Astrocyte (in vitro differentiated cells and primary cell): ENCODE measurements around the gene ACYP2. TPM values are rescaled to one million over a fixed set of nuclear protein-coding genes. Genes with fewer than 3 reads are reported as not detected.
A peak's percentile ranks its signal among the peaks of the same experiment; 100 is the strongest.
"Not testable (repeated sequence)": the region's sequence is repeated elsewhere in the genome, so short reads cannot be mapped to it uniquely, and the experiment has no call there.

Experiments
- DNase-seq: peaks from one replicate; pipeline ENCODE4 v3.0.0-alpha.2; 2010; ENCODE audit warnings: low read depth
- FAIRE-seq: peaks from 2 replicates; lab custom pipeline; 2011; peaks lifted over from hg19 to GRCh38; lab: Jason Lieb, UNC
- H2AFZ ChIP-seq: 2 replicates; pipeline ENCODE4 v1.6.0; 2012; ENCODE audit warnings: low read depth, low read length, inconsistent platforms
- H3K27ac ChIP-seq: 2 replicates; pipeline ENCODE4 v1.5.1; 2011; ENCODE audit warnings: low read depth, low read length, inconsistent platforms
- H3K27me3 ChIP-seq: 2 replicates; pipeline ENCODE4 v1.6.0; 2011; ENCODE audit warnings: low read length, inconsistent platforms; ENCODE audit not compliant: insufficient read depth
- H3K36me3 ChIP-seq: 2 replicates; pipeline ENCODE4 v1.5.1; 2011; ENCODE audit warnings: low read length, inconsistent platforms; ENCODE audit not compliant: insufficient read depth
- H3K4me1 ChIP-seq: 2 replicates; pipeline ENCODE4 v1.5.1; 2011; ENCODE audit warnings: low read length, inconsistent platforms; ENCODE audit not compliant: insufficient read depth
- H3K4me2 ChIP-seq: 2 replicates; pipeline ENCODE4 v1.6.0; 2012; ENCODE audit warnings: low read length, inconsistent platforms
- H3K4me3 ChIP-seq: 2 replicates; pipeline ENCODE4 v1.5.1; 2011; ENCODE audit warnings: low read depth, mild to moderate bottlenecking, low read length, inconsistent platforms; ENCODE audit not compliant: insufficient read depth
- H3K79me2 ChIP-seq: 2 replicates; pipeline ENCODE4 v1.6.0; 2012; ENCODE audit warnings: mild to moderate bottlenecking, low read length, inconsistent platforms; ENCODE audit not compliant: insufficient read depth
- H3K9ac ChIP-seq: 2 replicates; pipeline ENCODE4 v1.6.0; 2012; ENCODE audit warnings: mild to moderate bottlenecking, low read length, inconsistent platforms
- H3K9me3 ChIP-seq: 2 replicates; pipeline ENCODE4 v1.5.1; 2012; ENCODE audit warnings: low read depth, mild to moderate bottlenecking, low read length, inconsistent platforms; ENCODE audit not compliant: insufficient read depth
- H4K20me1 ChIP-seq: 2 replicates; pipeline ENCODE4 v1.6.0; 2012; ENCODE audit warnings: low read length, inconsistent platforms; ENCODE audit not compliant: insufficient read depth
- H3K27ac Mint-ChIP-seq: one replicate; pipeline ENCODE4 v1.8.0; 2021; ENCODE audit warnings: mild to moderate bottlenecking, mixed read lengths; ENCODE audit not compliant: unreplicated experiment
- H3K27me3 Mint-ChIP-seq: one replicate; pipeline ENCODE4 v1.8.0; 2021; ENCODE audit warnings: low read depth, mixed read lengths; ENCODE audit not compliant: unreplicated experiment
- H3K36me3 Mint-ChIP-seq: one replicate; pipeline ENCODE4 v1.8.0; 2021; ENCODE audit warnings: low read depth, mixed read lengths; ENCODE audit not compliant: unreplicated experiment
- H3K4me1 Mint-ChIP-seq: one replicate; pipeline ENCODE4 v1.8.0; 2021; ENCODE audit warnings: low read depth, mixed read lengths; ENCODE audit not compliant: unreplicated experiment
- H3K4me3 Mint-ChIP-seq: one replicate; pipeline ENCODE4 v1.8.0; 2021; ENCODE audit warnings: mild to moderate bottlenecking, moderate library complexity, mixed read lengths; ENCODE audit not compliant: unreplicated experiment
- H3K9me3 Mint-ChIP-seq: one replicate; pipeline ENCODE4 v1.8.0; 2021; ENCODE audit warnings: mild to moderate bottlenecking, mixed read lengths; ENCODE audit not compliant: unreplicated experiment
- EZH2 ChIP-seq: IDR thresholded peaks from 2 replicates; pipeline ENCODE4 v1.6.1; 2012; ENCODE audit warnings: mild to moderate bottlenecking, low read length, inconsistent platforms; ENCODE audit not compliant: insufficient read depth
- total RNA-seq: library from RNA; stranded (reverse); gene quantifications from 2 replicates; pipeline ENCODE4 v1.2.1, GENCODE V29; 2021
- TF ChIP-seq, protein P1 (sequence below): IDR thresholded peaks from 2 replicates; pipeline ENCODE4 v1.5.1; 2011; ENCODE audit warnings: low read depth, mild to moderate bottlenecking, inconsistent platforms, low read length, moderate library complexity; ENCODE audit not compliant: insufficient read depth

The ACYP2 gene
- total RNA-seq, 1 donor from 2014 or later, result 6.8 TPM

DNA sequence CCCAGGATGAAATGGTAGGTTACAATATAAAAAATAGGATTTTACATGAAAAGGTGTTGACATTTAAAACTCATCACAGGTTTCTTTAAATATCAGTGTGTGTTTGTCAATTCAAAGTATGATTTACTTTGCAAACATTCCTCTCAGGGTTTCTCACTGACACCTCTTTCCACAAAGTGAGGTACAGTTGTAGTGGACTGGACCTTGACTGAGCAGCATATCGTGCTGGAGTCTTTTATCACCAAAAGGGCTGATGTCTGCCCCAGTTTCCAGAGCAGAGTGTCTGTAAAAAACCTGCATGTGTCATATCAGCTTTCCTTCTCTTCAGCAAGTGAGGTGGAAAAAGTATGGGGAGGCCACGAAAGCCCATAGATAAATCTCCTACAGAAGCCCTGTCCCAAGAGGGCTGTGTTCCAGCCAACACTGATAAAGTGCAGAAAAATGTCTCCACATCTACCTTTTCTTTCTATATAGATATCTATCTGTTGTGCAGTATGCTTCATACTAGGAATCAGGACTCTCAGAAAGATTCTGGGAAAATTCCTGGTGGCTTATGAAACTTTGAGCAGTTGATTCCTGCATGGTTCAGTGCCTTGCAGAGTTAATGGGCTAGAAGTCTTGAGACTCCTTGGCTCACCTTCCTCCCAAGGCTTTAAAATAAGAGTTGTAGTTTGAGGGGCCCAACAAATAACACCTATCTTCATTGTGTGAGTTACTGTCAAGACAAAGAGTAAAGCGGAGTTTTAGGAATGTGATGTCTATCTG, 6.9 kb downstream of the ACYP2 start:
- TF ChIP-seq, protein P1, sequence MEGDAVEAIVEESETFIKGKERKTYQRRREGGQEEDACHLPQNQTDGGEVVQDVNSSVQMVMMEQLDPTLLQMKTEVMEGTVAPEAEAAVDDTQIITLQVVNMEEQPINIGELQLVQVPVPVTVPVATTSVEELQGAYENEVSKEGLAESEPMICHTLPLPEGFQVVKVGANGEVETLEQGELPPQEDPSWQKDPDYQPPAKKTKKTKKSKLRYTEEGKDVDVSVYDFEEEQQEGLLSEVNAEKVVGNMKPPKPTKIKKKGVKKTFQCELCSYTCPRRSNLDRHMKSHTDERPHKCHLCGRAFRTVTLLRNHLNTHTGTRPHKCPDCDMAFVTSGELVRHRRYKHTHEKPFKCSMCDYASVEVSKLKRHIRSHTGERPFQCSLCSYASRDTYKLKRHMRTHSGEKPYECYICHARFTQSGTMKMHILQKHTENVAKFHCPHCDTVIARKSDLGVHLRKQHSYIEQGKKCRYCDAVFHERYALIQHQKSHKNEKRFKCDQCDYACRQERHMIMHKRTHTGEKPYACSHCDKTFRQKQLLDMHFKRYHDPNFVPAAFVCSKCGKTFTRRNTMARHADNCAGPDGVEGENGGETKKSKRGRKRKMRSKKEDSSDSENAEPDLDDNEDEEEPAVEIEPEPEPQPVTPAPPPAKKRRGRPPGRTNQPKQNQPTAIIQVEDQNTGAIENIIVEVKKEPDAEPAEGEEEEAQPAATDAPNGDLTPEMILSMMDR, result no peak
- TF ChIP-seq EZH2, result no peak
- FAIRE-seq (no peak), DNase-seq (peak; percentile 52)
- Mint-ChIP-seq H3K9me3 (no peaks in the 10 kb centered on the region), H3K27me3 (no peaks in the 10 kb centered on the region), H3K27ac (peak overlapping the region; percentile 84), H3K4me1 (peaks cover 15% of the 10 kb centered on the region), H3K4me3 (no peak overlapping the region), H3K36me3 (no peaks in the 10 kb centered on the region)
- no peaks in the 10 kb centered on the region for H3K27me3 ChIP-seq
- H3K9me3 ChIP-seq, result peaks cover 6% of the 10 kb centered on the region
- H3K4me1 ChIP-seq, result peaks cover 21% of the 10 kb centered on the region
- no peaks in the 10 kb centered on the region for H3K36me3 ChIP-seq
- H4K20me1 ChIP-seq, result no peaks in the 10 kb centered on the region
- peak overlapping the region; percentile 69 for H3K4me2 ChIP-seq
- peak overlapping the region; percentile 23 for H3K9ac ChIP-seq
- no peak overlapping the region for H2AFZ ChIP-seq
- H3K79me2 ChIP-seq, result no peaks in the 10 kb centered on the region
- H3K4me3 ChIP-seq, result peak overlapping the region; percentile 43
- peak overlapping the region; percentile 62 for H3K27ac ChIP-seq

DNA sequence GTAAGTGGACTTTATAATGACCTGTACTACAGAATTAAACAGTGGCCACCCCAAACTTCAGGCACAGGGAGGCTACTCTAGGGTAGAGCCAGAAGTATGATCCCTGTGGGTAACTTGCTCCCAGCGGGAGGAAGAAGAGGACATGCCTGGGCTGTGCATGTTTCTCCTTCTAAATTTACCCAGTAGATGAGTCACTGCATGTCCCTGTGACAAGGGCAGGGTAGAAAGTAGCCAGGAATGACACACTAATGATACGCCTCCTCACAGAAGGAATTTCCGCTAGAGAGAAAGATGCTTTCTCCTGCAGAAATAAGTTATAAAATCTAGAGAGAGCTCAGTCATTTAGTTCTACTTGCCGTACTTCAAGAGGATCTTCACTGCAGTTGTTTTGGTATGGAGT, 7.5 kb downstream of the ACYP2 start:
- H3K27ac ChIP-seq, result peak overlapping the region; percentile 62
- Mint-ChIP-seq H3K4me3 (no peak overlapping the region), H3K27ac (peak overlapping the region; percentile 84), H3K9me3 (no peaks in the 10 kb centered on the region), H3K27me3 (no peaks in the 10 kb centered on the region), H3K4me1 (peaks cover 15% of the 10 kb centered on the region), H3K36me3 (no peaks in the 10 kb centered on the region)
- no peak for TF ChIP-seq EZH2
- TF ChIP-seq, protein P1, result no peak
- no peaks in the 10 kb centered on the region for H3K79me2 ChIP-seq
- H3K36me3 ChIP-seq, result no peaks in the 10 kb centered on the region
- no peaks in the 10 kb centered on the region for H4K20me1 ChIP-seq
- DNase-seq (peak; percentile 88), FAIRE-seq (peak; percentile 92)
- peak overlapping the region; percentile 43 for H3K4me3 ChIP-seq
- peak overlapping the region; percentile 29 for H2AFZ ChIP-seq
- peaks cover 6% of the 10 kb centered on the region for H3K9me3 ChIP-seq
- peak overlapping the region; percentile 23 for H3K9ac ChIP-seq
- H3K4me1 ChIP-seq, result peaks cover 21% of the 10 kb centered on the region
- H3K4me2 ChIP-seq, result peak overlapping the region; percentile 69
- H3K27me3 ChIP-seq, result no peaks in the 10 kb centered on the region

DNA sequence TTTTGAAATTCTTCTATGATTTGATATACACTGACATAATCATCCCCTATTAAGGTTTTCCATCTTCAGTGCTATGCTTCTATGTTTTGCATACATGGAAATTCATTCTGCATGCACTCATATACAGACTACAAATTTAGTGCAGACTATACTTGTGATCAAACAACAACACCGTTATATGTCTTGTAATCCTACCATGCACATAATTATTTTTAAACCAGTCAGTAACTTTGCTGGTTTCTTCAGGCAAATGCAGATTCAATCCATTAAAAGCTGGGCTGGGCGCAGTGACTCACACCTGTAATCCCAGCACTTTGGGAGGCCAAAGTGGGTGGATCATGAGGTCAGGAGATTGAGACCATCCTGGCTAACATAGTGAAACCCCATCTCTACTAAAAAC, 11.8 kb downstream of the ACYP2 start:
- not testable (repeated sequence) for FAIRE-seq, H3K27ac Mint-ChIP-seq, H3K9me3 ChIP-seq, H3K27ac ChIP-seq, H3K4me3 ChIP-seq, H3K4me3 Mint-ChIP-seq, H3K36me3 ChIP-seq, H3K9ac ChIP-seq, H3K4me2 ChIP-seq, H3K9me3 Mint-ChIP-seq, H3K79me2 ChIP-seq, H3K27me3 Mint-ChIP-seq, H3K27me3 ChIP-seq, H4K20me1 ChIP-seq, H3K36me3 Mint-ChIP-seq, H2AFZ ChIP-seq, DNase-seq
- H3K4me1 ChIP-seq, result peaks cover 16% of the 10 kb centered on the region
- peaks cover 13% of the 10 kb centered on the region for H3K4me1 Mint-ChIP-seq
